Neural cell (in vitro differentiated cells): ENCODE results near the gene MYO18B. TPM values are rescaled to one million over a fixed set of nuclear protein-coding genes. Genes with fewer than 3 reads are reported as not detected.

ENCODE experiments used
- H2AFZ ChIP-seq: fragments of 200-600, 300-800 bp; sonication (generic), shearing (Covaris generic); 2 replicates; pipeline ENCODE4 v1.6.0; 2014; ENCODE audit warnings: low read depth, mild to moderate bottlenecking, antibody characterized with exemption, low read length, moderate library complexity
- H3F3A ChIP-seq: fragments of 200-600 bp; shearing (Covaris generic); 2 replicates; pipeline ENCODE4 v1.6.1; 2016; ENCODE audit warnings: mild to moderate bottlenecking, moderate library complexity, mixed read lengths, antibody characterized with exemption, low read length; ENCODE audit not compliant: insufficient read depth, poor library complexity, severe bottlenecking
- H3K27ac ChIP-seq: fragments of 200-600, 300-800 bp; sonication (generic), shearing (Covaris generic); 2 replicates; pipeline ENCODE4 v1.5.1; 2014; ENCODE audit warnings: mild to moderate bottlenecking, low read length, moderate library complexity
- H3K27me3 ChIP-seq: fragments of 300-800, 200-600 bp; sonication (generic), shearing (Covaris generic); 2 replicates; pipeline ENCODE4 v1.6.0; 2014; ENCODE audit warnings: mild to moderate bottlenecking, low read depth, low read length, moderate library complexity; ENCODE audit not compliant: insufficient read depth
- H3K36me3 ChIP-seq: fragments of 300-800, 200-600 bp; sonication (generic), shearing (Covaris generic); 2 replicates; pipeline ENCODE4 v1.5.1; 2014; ENCODE audit warnings: mild to moderate bottlenecking, antibody characterized with exemption, low read length, moderate library complexity; ENCODE audit not compliant: insufficient read depth
- H3K4me2 ChIP-seq: fragments of 300-800, 200-600 bp; sonication (generic), shearing (Covaris generic); 2 replicates; pipeline ENCODE4 v1.6.0; 2014; ENCODE audit warnings: mild to moderate bottlenecking, low read length
- H3K4me3 ChIP-seq: fragments of 300-800, 200-600 bp; sonication (generic), shearing (Covaris generic); 2 replicates; pipeline ENCODE4 v1.5.1; 2014; ENCODE audit warnings: mild to moderate bottlenecking, low read length, moderate library complexity
- H3K79me2 ChIP-seq: fragments of 200-600 bp; shearing (Covaris generic); replicated peaks from 2 replicates; pipeline ENCODE4 v1.6.0; 2014; ENCODE audit warnings: mild to moderate bottlenecking, low read length, moderate library complexity; ENCODE audit not compliant: insufficient read depth
- H3K9ac ChIP-seq: fragments of 300-800, 200-600 bp; sonication (generic), shearing (Covaris generic); 2 replicates; pipeline ENCODE4 v1.6.1; 2016; ENCODE audit warnings: mild to moderate bottlenecking, low read length, mixed read lengths
- H3K9me2 ChIP-seq: fragments of 200-600 bp; shearing (Covaris generic); 2 replicates; pipeline ENCODE4 v1.6.1; 2016; ENCODE audit warnings: mild to moderate bottlenecking, low read length, mixed read lengths; ENCODE audit not compliant: insufficient read depth
- H3K9me3 ChIP-seq: fragments of 200-600, 300-800 bp; sonication (generic), shearing (Covaris generic); 2 replicates; pipeline ENCODE4 v1.6.1; 2016; ENCODE audit warnings: mild to moderate bottlenecking, mixed run types, low read length, moderate library complexity, mixed read lengths
- H4K20me1 ChIP-seq: fragments of 200-600 bp; shearing (Covaris generic); 2 replicates; pipeline ENCODE4 v1.6.1; 2016; ENCODE audit warnings: mild to moderate bottlenecking, mixed run types; ENCODE audit not compliant: insufficient read depth
- EP300 ChIP-seq: fragments of 450-650 bp; conservative IDR thresholded peaks from 2 replicates; pipeline ENCODE4 v1.6.1; 2014; ENCODE audit warnings: antibody characterized with exemption, mild to moderate bottlenecking, moderate library complexity; ENCODE audit not compliant: poor library complexity, severe bottlenecking
- EZH2 ChIP-seq: fragments of 200-600, 300-800 bp; shearing (Covaris generic), sonication (generic); IDR thresholded peaks from 2 replicates; pipeline ENCODE4 v1.6.1; 2014; ENCODE audit warnings: antibody characterized with exemption, low read length, borderline replicate concordance, mild to moderate bottlenecking; ENCODE audit not compliant: insufficient read depth, poor library complexity, severe bottlenecking
- MXI1 ChIP-seq: fragments of 450-650 bp; conservative IDR thresholded peaks from 2 replicates; pipeline ENCODE4 v1.6.1; 2014; ENCODE audit warnings: antibody characterized with exemption, mild to moderate bottlenecking; ENCODE audit not compliant: poor library complexity, severe bottlenecking
- POLR2AphosphoS5 ChIP-seq: IDR thresholded peaks from 2 replicates; pipeline ENCODE4 v1.6.1; 2012
- RAD21 ChIP-seq: fragments of 450-650 bp; conservative IDR thresholded peaks from 2 replicates; pipeline ENCODE4 v1.6.1; 2014; ENCODE audit warnings: antibody characterized with exemption, mild to moderate bottlenecking, moderate library complexity
- SMC3 ChIP-seq: fragments of 450-650 bp; conservative IDR thresholded peaks from 2 replicates; pipeline ENCODE4 v1.6.1; 2014; ENCODE audit warnings: antibody characterized with exemption, mild to moderate bottlenecking, moderate library complexity; ENCODE audit not compliant: poor library complexity
- TAF1 ChIP-seq: IDR thresholded peaks from 2 replicates; pipeline ENCODE4 v1.6.1; 2012; ENCODE audit warnings: low read depth
- polyA plus RNA-seq: library from polyadenylated mRNA; depleted of rRNA; stranded (reverse); fragments of >200 nt; gene quantifications from 2 replicates; pipeline ENCODE4 v1.2.3, GENCODE V29; 2014
- TF ChIP-seq, protein P1 (sequence below): IDR thresholded peaks from 2 replicates; pipeline ENCODE4 v1.6.1; 2012; ENCODE audit warnings: borderline replicate concordance
- TF ChIP-seq, protein P2 (sequence below): fragments of 450-650 bp; IDR thresholded peaks from 2 replicates; pipeline ENCODE4 v1.5.1; 2014; ENCODE audit warnings: antibody characterized with exemption, mild to moderate bottlenecking, moderate library complexity; ENCODE audit not compliant: poor library complexity, severe bottlenecking

Gene MYO18B
- polyA plus RNA-seq, 1 donor from 2014 or later: 0.71 TPM

DNA sequence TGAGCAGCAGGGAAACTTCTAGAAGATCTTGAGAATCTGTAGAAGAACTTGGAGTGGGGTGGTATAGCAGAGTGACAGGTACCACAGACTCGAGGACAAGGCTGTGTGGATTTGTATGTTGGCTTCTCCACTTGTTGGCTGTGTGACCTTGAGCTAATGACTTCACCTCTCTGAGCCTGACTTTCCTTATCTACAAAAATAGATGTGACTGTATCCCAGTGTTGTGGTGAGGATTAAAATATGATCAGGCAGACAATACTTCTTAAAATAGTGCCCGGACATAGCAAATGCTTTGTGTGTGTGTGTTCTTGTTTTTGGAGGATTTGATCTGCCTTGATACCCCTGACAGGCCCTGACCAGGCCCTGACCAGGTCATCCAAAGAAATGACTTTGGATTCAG lies 40.8 kb downstream of the MYO18B start:
- Histone ChIP-seq H3K9me2 (no peaks in the 10 kb centered on the region), H4K20me1 (no peaks in the 10 kb centered on the region), H3K9ac (no peak overlapping the region), H3F3A (no peaks in the 10 kb centered on the region), H3K27me3 (no peaks in the 10 kb centered on the region), H3K79me2 (no peaks in the 10 kb centered on the region), H3K9me3 (no peaks in the 10 kb centered on the region), H2AFZ (no peak overlapping the region), H3K4me3 (no peak overlapping the region), H3K4me2 (no peak overlapping the region), H3K36me3 (no peaks in the 10 kb centered on the region), H3K27ac (no peak overlapping the region)
- no peak for TF ChIP-seq SMC3
- no peak for TF ChIP-seq EP300
- TF ChIP-seq TAF1: no peak
- TF ChIP-seq POLR2AphosphoS5: no peak
- TF ChIP-seq RAD21: no peak
- TF ChIP-seq, protein P1, sequence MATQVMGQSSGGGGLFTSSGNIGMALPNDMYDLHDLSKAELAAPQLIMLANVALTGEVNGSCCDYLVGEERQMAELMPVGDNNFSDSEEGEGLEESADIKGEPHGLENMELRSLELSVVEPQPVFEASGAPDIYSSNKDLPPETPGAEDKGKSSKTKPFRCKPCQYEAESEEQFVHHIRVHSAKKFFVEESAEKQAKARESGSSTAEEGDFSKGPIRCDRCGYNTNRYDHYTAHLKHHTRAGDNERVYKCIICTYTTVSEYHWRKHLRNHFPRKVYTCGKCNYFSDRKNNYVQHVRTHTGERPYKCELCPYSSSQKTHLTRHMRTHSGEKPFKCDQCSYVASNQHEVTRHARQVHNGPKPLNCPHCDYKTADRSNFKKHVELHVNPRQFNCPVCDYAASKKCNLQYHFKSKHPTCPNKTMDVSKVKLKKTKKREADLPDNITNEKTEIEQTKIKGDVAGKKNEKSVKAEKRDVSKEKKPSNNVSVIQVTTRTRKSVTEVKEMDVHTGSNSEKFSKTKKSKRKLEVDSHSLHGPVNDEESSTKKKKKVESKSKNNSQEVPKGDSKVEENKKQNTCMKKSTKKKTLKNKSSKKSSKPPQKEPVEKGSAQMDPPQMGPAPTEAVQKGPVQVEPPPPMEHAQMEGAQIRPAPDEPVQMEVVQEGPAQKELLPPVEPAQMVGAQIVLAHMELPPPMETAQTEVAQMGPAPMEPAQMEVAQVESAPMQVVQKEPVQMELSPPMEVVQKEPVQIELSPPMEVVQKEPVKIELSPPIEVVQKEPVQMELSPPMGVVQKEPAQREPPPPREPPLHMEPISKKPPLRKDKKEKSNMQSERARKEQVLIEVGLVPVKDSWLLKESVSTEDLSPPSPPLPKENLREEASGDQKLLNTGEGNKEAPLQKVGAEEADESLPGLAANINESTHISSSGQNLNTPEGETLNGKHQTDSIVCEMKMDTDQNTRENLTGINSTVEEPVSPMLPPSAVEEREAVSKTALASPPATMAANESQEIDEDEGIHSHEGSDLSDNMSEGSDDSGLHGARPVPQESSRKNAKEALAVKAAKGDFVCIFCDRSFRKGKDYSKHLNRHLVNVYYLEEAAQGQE: no peak
- no peak for TF ChIP-seq MXI1
- TF ChIP-seq, protein P2, sequence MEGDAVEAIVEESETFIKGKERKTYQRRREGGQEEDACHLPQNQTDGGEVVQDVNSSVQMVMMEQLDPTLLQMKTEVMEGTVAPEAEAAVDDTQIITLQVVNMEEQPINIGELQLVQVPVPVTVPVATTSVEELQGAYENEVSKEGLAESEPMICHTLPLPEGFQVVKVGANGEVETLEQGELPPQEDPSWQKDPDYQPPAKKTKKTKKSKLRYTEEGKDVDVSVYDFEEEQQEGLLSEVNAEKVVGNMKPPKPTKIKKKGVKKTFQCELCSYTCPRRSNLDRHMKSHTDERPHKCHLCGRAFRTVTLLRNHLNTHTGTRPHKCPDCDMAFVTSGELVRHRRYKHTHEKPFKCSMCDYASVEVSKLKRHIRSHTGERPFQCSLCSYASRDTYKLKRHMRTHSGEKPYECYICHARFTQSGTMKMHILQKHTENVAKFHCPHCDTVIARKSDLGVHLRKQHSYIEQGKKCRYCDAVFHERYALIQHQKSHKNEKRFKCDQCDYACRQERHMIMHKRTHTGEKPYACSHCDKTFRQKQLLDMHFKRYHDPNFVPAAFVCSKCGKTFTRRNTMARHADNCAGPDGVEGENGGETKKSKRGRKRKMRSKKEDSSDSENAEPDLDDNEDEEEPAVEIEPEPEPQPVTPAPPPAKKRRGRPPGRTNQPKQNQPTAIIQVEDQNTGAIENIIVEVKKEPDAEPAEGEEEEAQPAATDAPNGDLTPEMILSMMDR: no peak
- TF ChIP-seq EZH2: no peak

DNA sequence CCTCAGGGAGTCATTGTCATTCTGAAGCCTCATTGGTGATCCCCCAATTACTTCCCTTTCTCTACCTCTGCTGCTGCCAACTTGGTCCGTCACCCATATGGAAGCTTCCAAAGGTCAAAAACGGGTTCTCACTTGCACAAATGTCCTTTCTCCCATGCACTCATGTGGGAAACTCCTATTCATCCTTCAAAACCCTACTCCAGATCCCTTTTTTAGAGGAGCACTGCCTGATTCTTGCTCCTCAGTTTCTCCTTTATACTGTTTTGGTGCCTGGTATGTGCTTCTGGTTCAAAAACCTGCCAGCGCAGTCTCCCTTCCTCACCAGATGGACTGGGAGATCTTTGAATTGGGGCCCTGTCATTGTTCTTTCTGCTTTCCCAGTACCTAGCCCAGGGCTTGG lies 41.9 kb downstream of the MYO18B start:
- no peak for TF ChIP-seq TAF1
- TF ChIP-seq, protein P2: no peak
- TF ChIP-seq, protein P1: no peak
- no peak for TF ChIP-seq SMC3
- no peak for TF ChIP-seq EZH2
- no peak for TF ChIP-seq RAD21
- no peak for TF ChIP-seq EP300
- Histone ChIP-seq H3K36me3 (no peaks in the 10 kb centered on the region), H4K20me1 (no peaks in the 10 kb centered on the region), H3K9ac (no peak overlapping the region), H3K27ac (no peak overlapping the region), H3K27me3 (no peaks in the 10 kb centered on the region), H2AFZ (no peak overlapping the region), H3F3A (no peaks in the 10 kb centered on the region), H3K79me2 (no peaks in the 10 kb centered on the region), H3K9me3 (no peaks in the 10 kb centered on the region), H3K4me3 (no peak overlapping the region), H3K9me2 (no peaks in the 10 kb centered on the region), H3K4me2 (no peak overlapping the region)
